ENCODE results near the gene ZNF385B.

ZNF385B gene

GRCh38 chr2:179553382-179553781, 308.0 kb downstream of the ZNF385B start:
- DNase-seq (ENCODE audit: low read depth), result no peak
- H3K4me3 ChIP-seq (ENCODE audit: low read depth, low read length), result no peak overlapping the region
- no peak for TF ChIP-seq CTCF (conservative IDR thresholded peaks at IDR 0.05; ENCODE audit: low read depth, low read length)

- TF ChIP-seq CTCF (conservative IDR thresholded peaks at IDR 0.05; ENCODE audit: low read depth, low read length), result no peak
- no peak for DNase-seq (ENCODE audit: low read depth)
- H3K4me3 ChIP-seq (ENCODE audit: low read depth, low read length), result no peak overlapping the region
Measured at GRCh38 chr2:179551539-179552045, 309.8 kb downstream of the ZNF385B start.

DNA sequence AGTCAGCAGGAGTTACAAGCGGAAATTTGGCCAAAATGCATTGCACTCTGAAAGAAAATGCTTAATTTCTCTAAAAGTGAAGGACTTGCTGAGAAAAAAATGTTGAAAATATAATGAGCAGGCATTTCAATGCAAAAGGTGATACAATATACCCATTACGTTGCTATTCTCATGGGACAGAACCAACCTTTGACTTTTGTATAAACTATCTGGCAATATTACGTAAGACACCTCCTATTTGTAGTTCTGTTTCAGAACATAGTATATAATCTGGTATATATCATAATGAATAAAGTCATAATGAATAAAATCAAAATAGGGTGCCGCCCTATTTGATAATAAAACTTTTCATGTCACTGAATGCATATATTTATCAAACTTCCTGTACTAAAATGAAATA, 310.6 kb downstream of the ZNF385B start:
- H3K4me3 ChIP-seq (ENCODE audit: low read depth, low read length), result no peak overlapping the region
- DNase-seq (ENCODE audit: low read depth), result no peak
- no peak for TF ChIP-seq CTCF (conservative IDR thresholded peaks at IDR 0.05; ENCODE audit: low read depth, low read length)

DNA sequence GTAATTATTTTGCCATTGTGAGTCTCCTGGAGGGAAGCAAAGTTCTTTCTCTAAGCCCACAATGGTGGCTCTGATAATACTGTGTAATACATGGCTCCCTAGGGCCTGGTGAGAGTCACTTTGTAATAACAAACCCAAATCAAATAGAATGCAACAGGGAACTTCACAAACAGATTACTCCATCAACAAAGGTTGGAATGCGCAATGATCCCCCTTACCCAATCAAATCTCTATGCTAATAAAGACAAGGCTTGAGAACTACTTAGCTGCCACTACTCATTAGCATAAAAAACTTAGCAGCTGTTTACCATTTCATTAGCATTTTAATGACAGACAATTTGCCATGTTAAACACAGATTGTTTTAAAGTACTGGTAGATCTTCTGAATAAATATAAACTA, 311.2 kb downstream of the ZNF385B start:
- no peak overlapping the region for H3K4me3 ChIP-seq (ENCODE audit: low read depth, low read length)
- no peak for DNase-seq (ENCODE audit: low read depth)

DNA sequence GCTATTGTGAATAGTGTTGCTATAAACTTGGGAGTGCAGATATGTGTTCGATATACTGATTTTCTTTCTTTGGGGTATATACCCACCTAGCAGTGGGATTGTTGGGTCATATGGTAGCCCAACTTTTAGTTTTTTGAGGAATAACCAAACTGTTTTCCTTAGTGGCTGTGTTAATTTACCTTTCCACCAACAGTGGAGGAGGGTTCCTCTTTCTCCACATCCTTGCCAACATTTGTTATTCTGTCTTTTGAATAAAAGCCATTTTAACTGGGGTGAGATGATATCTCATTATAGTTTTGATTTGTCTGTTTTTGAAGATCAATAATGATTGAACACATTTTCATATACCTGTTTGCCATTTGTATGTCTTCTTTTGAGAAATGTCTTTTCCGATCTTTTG, 314.8 kb downstream of the ZNF385B start:
- TF ChIP-seq CTCF (conservative IDR thresholded peaks at IDR 0.05; ENCODE audit: low read depth, low read length), result no peak
- no peak for DNase-seq (ENCODE audit: low read depth)
- H3K4me3 ChIP-seq (ENCODE audit: low read depth, low read length), result no peak overlapping the region

More for the DNA sequence above, 311.2 kb downstream of the ZNF385B start:
- no peak for TF ChIP-seq CTCF (conservative IDR thresholded peaks at IDR 0.05; ENCODE audit: low read depth, low read length)

GRCh38 chr2:179545024-179545423, 316.4 kb downstream of the ZNF385B start:
- TF ChIP-seq CTCF (conservative IDR thresholded peaks at IDR 0.05; ENCODE audit: low read depth, low read length), result no peak
- DNase-seq (ENCODE audit: low read depth), result no peak

GRCh38 chr2:179543361-179543901, 318.0 kb downstream of the ZNF385B start:
- no peak for TF ChIP-seq CTCF (conservative IDR thresholded peaks at IDR 0.05; ENCODE audit: low read depth, low read length)
- DNase-seq (ENCODE audit: low read depth), result peak; percentile 23
- H3K4me3 ChIP-seq (ENCODE audit: low read depth, low read length), result no peak overlapping the region

More at GRCh38 chr2:179545024-179545423, 316.4 kb downstream of the ZNF385B start:
- no peak overlapping the region for H3K4me3 ChIP-seq (ENCODE audit: low read depth, low read length)

Data from choroid plexus epithelial cell (primary cell).